ENCODE data around the gene ARAP2.

DNA sequence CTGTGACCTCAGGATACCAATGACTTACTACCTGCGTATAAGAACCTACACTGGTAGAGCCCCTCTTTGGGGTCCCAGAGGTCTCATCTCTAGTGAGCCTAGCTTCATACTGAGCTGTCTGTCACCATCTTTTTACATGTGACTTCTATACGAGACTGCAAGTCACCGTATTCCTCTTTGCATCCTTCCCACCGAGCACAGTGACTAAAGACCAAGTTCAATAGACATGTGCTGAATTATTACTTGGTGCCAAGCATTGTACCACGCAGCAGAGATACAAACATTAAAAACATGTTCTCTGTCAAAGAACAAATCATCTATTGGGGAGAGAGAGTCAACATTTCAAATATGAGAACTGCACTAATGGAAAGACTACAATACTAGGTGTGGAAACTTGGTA is 16.4 kb downstream of the ARAP2 start:
- TF ChIP-seq, protein P1, sequence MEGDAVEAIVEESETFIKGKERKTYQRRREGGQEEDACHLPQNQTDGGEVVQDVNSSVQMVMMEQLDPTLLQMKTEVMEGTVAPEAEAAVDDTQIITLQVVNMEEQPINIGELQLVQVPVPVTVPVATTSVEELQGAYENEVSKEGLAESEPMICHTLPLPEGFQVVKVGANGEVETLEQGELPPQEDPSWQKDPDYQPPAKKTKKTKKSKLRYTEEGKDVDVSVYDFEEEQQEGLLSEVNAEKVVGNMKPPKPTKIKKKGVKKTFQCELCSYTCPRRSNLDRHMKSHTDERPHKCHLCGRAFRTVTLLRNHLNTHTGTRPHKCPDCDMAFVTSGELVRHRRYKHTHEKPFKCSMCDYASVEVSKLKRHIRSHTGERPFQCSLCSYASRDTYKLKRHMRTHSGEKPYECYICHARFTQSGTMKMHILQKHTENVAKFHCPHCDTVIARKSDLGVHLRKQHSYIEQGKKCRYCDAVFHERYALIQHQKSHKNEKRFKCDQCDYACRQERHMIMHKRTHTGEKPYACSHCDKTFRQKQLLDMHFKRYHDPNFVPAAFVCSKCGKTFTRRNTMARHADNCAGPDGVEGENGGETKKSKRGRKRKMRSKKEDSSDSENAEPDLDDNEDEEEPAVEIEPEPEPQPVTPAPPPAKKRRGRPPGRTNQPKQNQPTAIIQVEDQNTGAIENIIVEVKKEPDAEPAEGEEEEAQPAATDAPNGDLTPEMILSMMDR (conservative IDR thresholded peaks at IDR 0.05): no peak
- no peak for TF ChIP-seq EZH2 (IDR thresholded peaks at IDR 0.05; ENCODE audit: low read depth)

Data from PC-9 (cell line).